Measurements from ENCODE around the gene AMD1.

Gene AMD1

DNA sequence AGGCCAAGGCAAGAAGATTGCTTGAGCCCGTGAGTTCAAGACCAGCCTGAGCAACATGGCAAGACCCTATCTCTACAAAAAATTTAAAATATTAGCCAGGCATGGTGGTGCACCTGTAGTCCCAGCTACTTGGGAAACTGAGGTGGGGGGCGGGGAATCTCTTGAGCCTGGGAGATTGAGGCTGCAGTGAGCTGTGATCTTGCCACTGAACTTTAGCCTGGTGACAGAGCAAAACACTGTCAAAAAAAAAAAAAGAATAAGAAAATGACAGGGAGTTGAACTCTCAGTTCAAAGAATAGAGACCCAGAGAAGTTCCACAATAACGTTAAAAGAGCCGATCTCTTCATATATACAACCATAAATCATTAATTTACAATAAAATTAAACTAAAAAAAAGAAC lies 24.8 kb upstream of the AMD1 start:
- Histone ChIP-seq H2AFZ (ENCODE audit: low read length) (no peak overlapping the region), H3K9ac (ENCODE audit: low read length) (no peak overlapping the region), H3K79me2 (ENCODE audit: low read length) (no peaks in the 10 kb centered on the region), H3K9me3 (replicated peaks; ENCODE audit: insufficient read depth, low read length) (no peaks in the 10 kb centered on the region), H4K20me1 (ENCODE audit: insufficient read depth, low read length) (no peaks in the 10 kb centered on the region), H3K9me2 (replicated peaks; ENCODE audit: insufficient read depth, low read length) (no peaks in the 10 kb centered on the region), H3K27ac (ENCODE audit: low read length) (no peak overlapping the region), H3K4me2 (ENCODE audit: low read depth, low read length) (no peak overlapping the region), H3F3A (ENCODE audit: insufficient read depth, low read length) (no peaks in the 10 kb centered on the region), H3K4me3 (ENCODE audit: low read length) (no peak overlapping the region), H3K27me3 (replicated peaks; ENCODE audit: insufficient read depth, low read length) (no peaks in the 10 kb centered on the region), H3K4me1 (ENCODE audit: low read length) (no peaks in the 10 kb centered on the region), H3K36me3 (replicated peaks; ENCODE audit: insufficient read depth, low read length) (no peaks in the 10 kb centered on the region)
- TF ChIP-seq, protein P1, sequence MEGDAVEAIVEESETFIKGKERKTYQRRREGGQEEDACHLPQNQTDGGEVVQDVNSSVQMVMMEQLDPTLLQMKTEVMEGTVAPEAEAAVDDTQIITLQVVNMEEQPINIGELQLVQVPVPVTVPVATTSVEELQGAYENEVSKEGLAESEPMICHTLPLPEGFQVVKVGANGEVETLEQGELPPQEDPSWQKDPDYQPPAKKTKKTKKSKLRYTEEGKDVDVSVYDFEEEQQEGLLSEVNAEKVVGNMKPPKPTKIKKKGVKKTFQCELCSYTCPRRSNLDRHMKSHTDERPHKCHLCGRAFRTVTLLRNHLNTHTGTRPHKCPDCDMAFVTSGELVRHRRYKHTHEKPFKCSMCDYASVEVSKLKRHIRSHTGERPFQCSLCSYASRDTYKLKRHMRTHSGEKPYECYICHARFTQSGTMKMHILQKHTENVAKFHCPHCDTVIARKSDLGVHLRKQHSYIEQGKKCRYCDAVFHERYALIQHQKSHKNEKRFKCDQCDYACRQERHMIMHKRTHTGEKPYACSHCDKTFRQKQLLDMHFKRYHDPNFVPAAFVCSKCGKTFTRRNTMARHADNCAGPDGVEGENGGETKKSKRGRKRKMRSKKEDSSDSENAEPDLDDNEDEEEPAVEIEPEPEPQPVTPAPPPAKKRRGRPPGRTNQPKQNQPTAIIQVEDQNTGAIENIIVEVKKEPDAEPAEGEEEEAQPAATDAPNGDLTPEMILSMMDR (IDR thresholded peaks at IDR 0.05; ENCODE audit: low read length) = no peak
- TF ChIP-seq EZH2phosphoT487 (IDR thresholded peaks at IDR 0.05; ENCODE audit: low read length) (no peak), EZH2 (optimal IDR thresholded peaks at IDR 0.05; ENCODE audit: low read depth, low read length) (no peak)
- no peak for DNase-seq

DNA sequence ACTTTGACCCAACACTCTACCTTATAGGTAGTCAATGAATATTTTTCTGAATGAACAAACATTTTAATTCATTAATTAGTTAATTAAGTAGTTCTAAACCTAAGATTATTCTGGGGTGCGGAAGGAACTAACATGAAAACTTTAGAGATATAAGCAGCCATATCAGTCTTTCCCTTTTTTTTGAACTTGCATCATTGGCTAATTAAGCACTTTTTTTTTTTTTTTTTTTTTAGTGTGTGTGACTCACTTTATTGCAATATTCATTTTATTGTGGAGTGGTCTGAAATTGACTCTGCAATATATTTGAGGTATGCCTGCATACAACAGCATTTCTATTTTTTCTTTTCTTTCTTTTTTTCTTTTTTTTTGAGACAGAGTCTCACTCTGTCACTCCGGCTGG lies 21.8 kb upstream of the AMD1 start:
- no peak overlapping the region for H3K4me3 ChIP-seq (ENCODE audit: low read length)
- H3K4me2 ChIP-seq (ENCODE audit: low read depth, low read length) = no peak overlapping the region
- H4K20me1 ChIP-seq (ENCODE audit: insufficient read depth, low read length) = no peaks in the 10 kb centered on the region
- no peaks in the 10 kb centered on the region for H3K27me3 ChIP-seq (replicated peaks; ENCODE audit: insufficient read depth, low read length)
- no peak for DNase-seq
- no peaks in the 10 kb centered on the region for H3K79me2 ChIP-seq (ENCODE audit: low read length)
- H3F3A ChIP-seq (ENCODE audit: insufficient read depth, low read length) = no peaks in the 10 kb centered on the region
- H3K9ac ChIP-seq (ENCODE audit: low read length) = no peak overlapping the region
- H2AFZ ChIP-seq (ENCODE audit: low read length) = no peak overlapping the region
- no peaks in the 10 kb centered on the region for H3K9me2 ChIP-seq (replicated peaks; ENCODE audit: insufficient read depth, low read length)
- no peaks in the 10 kb centered on the region for H3K36me3 ChIP-seq (replicated peaks; ENCODE audit: insufficient read depth, low read length)
- TF ChIP-seq EZH2 (optimal IDR thresholded peaks at IDR 0.05; ENCODE audit: low read depth, low read length) = no peak
- TF ChIP-seq, protein P1 (IDR thresholded peaks at IDR 0.05; ENCODE audit: low read length) = no peak
- TF ChIP-seq EZH2phosphoT487 (IDR thresholded peaks at IDR 0.05; ENCODE audit: low read length) = no peak
- no peaks in the 10 kb centered on the region for H3K9me3 ChIP-seq (replicated peaks; ENCODE audit: insufficient read depth, low read length)
- H3K4me1 ChIP-seq (ENCODE audit: low read length) = no peaks in the 10 kb centered on the region
- H3K27ac ChIP-seq (ENCODE audit: low read length) = no peak overlapping the region

- Histone ChIP-seq H3K27ac (ENCODE audit: low read length) (no peak overlapping the region), H3K9ac (ENCODE audit: low read length) (no peak overlapping the region), H3K4me3 (ENCODE audit: low read length) (no peak overlapping the region), H3K9me3 (replicated peaks; ENCODE audit: insufficient read depth, low read length) (no peaks in the 10 kb centered on the region), H3K79me2 (ENCODE audit: low read length) (no peaks in the 10 kb centered on the region), H3K27me3 (replicated peaks; ENCODE audit: insufficient read depth, low read length) (no peaks in the 10 kb centered on the region), H2AFZ (ENCODE audit: low read length) (no peak overlapping the region), H3F3A (ENCODE audit: insufficient read depth, low read length) (no peaks in the 10 kb centered on the region), H3K36me3 (replicated peaks; ENCODE audit: insufficient read depth, low read length) (no peaks in the 10 kb centered on the region), H3K4me1 (ENCODE audit: low read length) (peaks cover under 1% of the 10 kb centered on the region; the same call in 1 of the 2 replicates), H3K9me2 (replicated peaks; ENCODE audit: insufficient read depth, low read length) (no peaks in the 10 kb centered on the region), H3K4me2 (ENCODE audit: low read depth, low read length) (no peak overlapping the region), H4K20me1 (ENCODE audit: insufficient read depth, low read length) (no peaks in the 10 kb centered on the region)
- DNase-seq = no peak
- TF ChIP-seq EZH2phosphoT487 (IDR thresholded peaks at IDR 0.05; ENCODE audit: low read length) (no peak), EZH2 (optimal IDR thresholded peaks at IDR 0.05; ENCODE audit: low read depth, low read length) (no peak)
- TF ChIP-seq, protein P1 (IDR thresholded peaks at IDR 0.05; ENCODE audit: low read length) = no peak
These were observed 20.7 kb upstream of the AMD1 start for GRCh38 chr6:110853754-110854477.

Data from MM.1S (cell line).